ENCODE results near the gene IPCEF1.
A peak's percentile ranks its signal among the peaks of the same experiment; 100 is the strongest.
"Not testable (repeated sequence)": the region's sequence is repeated elsewhere in the genome, so short reads cannot be mapped to it uniquely, and the experiment has no call there.

Gene IPCEF1

DNA sequence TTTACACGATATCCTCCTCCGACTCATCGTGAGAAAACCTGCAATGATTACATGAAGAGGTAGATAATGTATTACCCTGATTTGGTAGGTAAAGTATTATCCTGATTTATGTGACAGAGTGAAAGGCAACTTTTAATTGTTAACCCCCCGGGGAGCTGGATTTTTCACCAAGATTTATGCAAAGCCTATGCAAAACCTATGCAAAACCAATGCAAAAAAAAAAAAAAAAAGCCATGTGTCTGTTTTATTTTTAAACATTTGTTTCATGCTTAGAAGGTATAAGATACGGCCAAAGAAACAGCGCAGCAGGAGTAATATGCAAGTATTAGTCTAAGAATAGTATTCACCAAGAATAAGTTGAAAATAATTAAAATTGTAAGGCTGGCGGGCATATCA lies 109.9 kb downstream of the IPCEF1 start:
- H3K27ac Mint-ChIP-seq = peak overlapping the region; percentile 95
- peaks cover 31% of the 10 kb centered on the region for H3K36me3 Mint-ChIP-seq
- no peak for DNase-seq
- H3K4me1 Mint-ChIP-seq = peaks cover 85% of the 10 kb centered on the region
- peak overlapping the region; percentile 92 for H3K4me3 Mint-ChIP-seq
- peaks cover 9% of the 10 kb centered on the region for H3K9me3 Mint-ChIP-seq
- H3K27me3 Mint-ChIP-seq = no peaks in the 10 kb centered on the region
- CTCF ChIA-PET = interaction anchor here (1.0 to 2.7 kb wide), 4 partner anchors 8 to 30 kb away, joined by 3 to 10 read pairs (median 4); no protein-coding TSS in a partner anchor

GRCh38 chr6:154245506-154245905 lies 111.1 kb downstream of the IPCEF1 start:
- CTCF ChIA-PET = interaction anchor here (2.9 kb wide), 1 partner anchor 13 kb away, joined by 8 read pairs; no protein-coding TSS in a partner anchor
- H3K9me3 Mint-ChIP-seq = peaks cover 9% of the 10 kb centered on the region
- peaks cover 39% of the 10 kb centered on the region for H3K36me3 Mint-ChIP-seq
- peak overlapping the region; percentile 92 for H3K4me3 Mint-ChIP-seq
- DNase-seq = no peak
- H3K27me3 Mint-ChIP-seq = no peaks in the 10 kb centered on the region
- peaks cover 85% of the 10 kb centered on the region for H3K4me1 Mint-ChIP-seq
- H3K27ac Mint-ChIP-seq = peak overlapping the region; percentile 95

DNA sequence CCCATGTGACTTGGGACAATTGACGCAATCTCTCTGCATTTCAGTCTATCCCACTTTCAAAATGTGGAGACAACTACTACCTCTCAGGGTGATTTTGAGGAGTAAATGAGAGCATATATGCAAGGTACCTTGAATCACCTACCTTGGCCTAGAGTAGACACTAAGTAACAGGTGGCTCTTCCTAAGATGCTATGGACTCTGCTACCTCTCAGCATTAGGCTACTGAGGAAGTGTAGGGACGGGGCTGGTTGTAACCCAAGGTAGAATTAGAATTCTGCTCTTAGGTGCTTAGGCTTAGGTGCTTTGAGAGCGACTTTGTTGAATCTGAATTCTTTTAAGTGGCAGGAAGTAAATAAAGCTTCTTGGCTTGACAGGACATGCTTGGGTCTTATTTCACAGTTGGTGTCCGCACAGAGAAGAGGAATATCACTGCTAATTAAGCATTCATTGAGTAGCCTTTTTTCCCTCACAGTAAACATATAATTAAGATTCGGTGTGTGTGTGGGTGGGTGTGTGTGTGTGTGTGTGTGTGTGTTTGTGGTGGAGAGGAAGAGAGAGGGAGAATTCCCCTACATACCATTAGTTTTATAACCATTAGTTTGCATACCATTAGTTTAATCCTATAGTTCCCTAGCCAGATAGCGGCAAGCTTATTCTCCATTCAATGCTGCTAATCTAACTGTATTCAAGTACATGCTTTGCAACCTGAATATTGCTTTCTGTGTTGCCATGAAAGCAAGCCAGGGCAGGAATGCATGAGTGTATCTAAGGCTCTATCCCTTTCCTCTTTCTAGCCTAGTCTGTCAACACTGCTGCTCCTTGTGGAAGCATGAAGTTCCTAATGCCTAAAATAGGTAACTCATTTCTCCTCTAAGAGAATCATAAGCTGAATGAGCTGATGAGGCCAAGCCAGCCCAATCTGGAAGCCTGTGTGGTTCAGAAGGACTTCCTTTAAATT lies 112.5 kb downstream of the IPCEF1 start:
- peak overlapping the region; percentile 72 for H3K27ac Mint-ChIP-seq
- peak overlapping the region; percentile 92 for H3K4me3 Mint-ChIP-seq
- H3K9me3 Mint-ChIP-seq = peaks cover 9% of the 10 kb centered on the region
- CTCF ChIA-PET = interaction anchor here (1.7 to 2.9 kb wide), 2 partner anchors 11 to 34 kb away, joined by 5 to 8 read pairs; no protein-coding TSS in a partner anchor
- peaks cover 40% of the 10 kb centered on the region for H3K36me3 Mint-ChIP-seq
- H3K27me3 Mint-ChIP-seq = no peaks in the 10 kb centered on the region
- no peak for DNase-seq
- H3K4me1 Mint-ChIP-seq = peaks cover 84% of the 10 kb centered on the region

DNA sequence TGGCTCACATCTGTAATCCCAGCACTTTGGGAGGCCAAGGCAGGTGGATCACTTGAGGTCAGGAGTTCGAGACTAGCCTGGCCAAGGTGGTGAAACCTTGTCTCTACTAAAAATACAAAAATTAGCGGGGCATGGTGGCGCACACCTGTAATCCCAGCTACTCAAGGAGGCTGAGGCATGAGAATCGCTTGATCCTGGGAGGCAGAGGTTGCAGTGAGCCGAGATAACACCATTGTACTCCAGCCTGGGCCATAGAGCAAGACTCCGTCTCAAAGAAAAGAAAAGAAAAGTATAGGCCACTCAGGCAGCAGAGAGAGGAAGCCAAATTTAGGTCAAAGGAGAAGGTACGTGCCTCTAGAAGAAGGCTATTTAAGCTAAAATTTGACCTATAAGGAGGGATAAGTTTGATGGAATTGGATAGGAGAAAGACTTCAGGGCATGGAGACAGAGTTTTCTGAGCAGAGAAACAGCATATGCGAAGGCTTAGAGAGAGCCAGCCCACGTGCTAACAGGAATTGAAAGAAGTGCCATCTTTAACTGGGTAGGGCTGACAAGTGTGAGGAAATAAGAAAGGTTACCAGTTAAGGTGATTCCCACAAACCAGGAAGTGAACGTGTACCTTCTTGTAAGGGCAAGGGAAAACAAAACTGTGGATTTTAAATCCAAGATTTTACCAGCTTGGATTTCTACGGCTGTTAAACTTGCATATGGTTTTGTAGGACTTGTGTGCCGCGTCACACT lies 113.8 kb downstream of the IPCEF1 start:
- CTCF ChIA-PET = interaction anchor here (0.8 kb wide), 1 partner anchor 9 kb away, joined by 4 read pairs; no protein-coding TSS in a partner anchor
- Mint-ChIP-seq H3K36me3 (peaks cover 42% of the 10 kb centered on the region), H3K4me3 (no peak overlapping the region), H3K27me3 (no peaks in the 10 kb centered on the region), H3K9me3 (peaks cover 9% of the 10 kb centered on the region), H3K27ac (peak overlapping the region; percentile 50), H3K4me1 (peaks cover 76% of the 10 kb centered on the region)
- no peak for DNase-seq

GRCh38 chr6:154241581-154241980 lies 115.0 kb downstream of the IPCEF1 start:
- Mint-ChIP-seq H3K36me3 (peaks cover 39% of the 10 kb centered on the region), H3K9me3 (peaks cover 9% of the 10 kb centered on the region), H3K4me3 (no peak overlapping the region), H3K4me1 (peaks cover 68% of the 10 kb centered on the region), H3K27ac (no peak overlapping the region), H3K27me3 (no peaks in the 10 kb centered on the region)
- CTCF ChIA-PET = interaction anchor here (0.6 kb wide), 1 partner anchor 493 kb away, joined by 3 read pairs; no protein-coding TSS in a partner anchor
- DNase-seq = no peak

DNA sequence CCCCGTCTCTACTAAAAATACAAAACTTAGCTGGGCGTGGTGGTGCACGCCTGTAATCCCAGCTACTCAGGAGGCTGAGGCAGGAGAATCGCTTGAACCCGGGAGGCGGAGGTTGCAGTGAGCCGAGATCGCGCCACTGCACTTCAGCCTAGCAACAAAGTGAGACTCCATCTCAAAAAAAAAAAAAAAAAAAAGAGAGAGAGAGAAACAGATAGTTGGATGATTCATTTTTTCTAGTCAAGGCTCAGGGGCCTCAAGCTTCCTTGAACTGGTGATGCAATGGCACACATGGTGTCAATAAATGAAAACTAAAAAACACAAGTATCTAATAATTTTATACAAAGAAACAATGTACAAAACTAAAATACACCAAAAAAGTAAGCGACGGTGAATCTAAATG lies 115.5 kb downstream of the IPCEF1 start:
- not testable (repeated sequence) for H3K27me3 Mint-ChIP-seq, H3K27ac Mint-ChIP-seq, H3K9me3 Mint-ChIP-seq, H3K4me3 Mint-ChIP-seq, DNase-seq
- CTCF ChIA-PET = interaction anchor here (0.6 to 1.5 kb wide), 2 partner anchors 85 to 493 kb away, joined by 3 read pairs; no protein-coding TSS in a partner anchor
- Mint-ChIP-seq H3K36me3 (peaks cover 37% of the 10 kb centered on the region), H3K4me1 (peaks cover 71% of the 10 kb centered on the region)

DNA sequence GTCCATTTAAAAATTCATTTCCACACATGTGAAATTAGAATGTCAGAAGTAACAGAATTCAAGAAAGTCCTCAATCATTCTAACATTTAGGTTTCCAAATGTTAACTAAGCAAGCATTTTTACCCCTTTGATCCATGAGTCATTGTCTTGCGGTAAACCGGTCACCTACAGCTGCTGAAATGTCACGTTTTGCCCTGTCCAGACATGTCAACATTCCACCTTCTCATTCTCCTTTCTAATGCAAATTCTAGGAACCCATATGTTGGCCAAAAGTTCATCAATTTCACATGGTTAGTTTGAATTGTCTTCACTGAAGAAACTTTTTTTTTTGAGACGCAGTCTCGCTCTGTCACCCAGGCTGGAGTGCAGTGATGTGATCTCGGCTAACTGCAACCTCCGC lies 117.2 kb downstream of the IPCEF1 start:
- no peak for DNase-seq
- H3K27me3 Mint-ChIP-seq = no peaks in the 10 kb centered on the region
- peaks cover 61% of the 10 kb centered on the region for H3K4me1 Mint-ChIP-seq
- no peak overlapping the region for H3K4me3 Mint-ChIP-seq
- peaks cover 9% of the 10 kb centered on the region for H3K9me3 Mint-ChIP-seq
- no peak overlapping the region for H3K27ac Mint-ChIP-seq
- CTCF ChIA-PET = interaction anchor here (1.1 kb wide), 1 partner anchor 27 kb away, joined by 4 read pairs; no protein-coding TSS in a partner anchor
- H3K36me3 Mint-ChIP-seq = peaks cover 33% of the 10 kb centered on the region

GRCh38 chr6:154238831-154239230 lies 117.8 kb downstream of the IPCEF1 start:
- peaks cover 61% of the 10 kb centered on the region for H3K4me1 Mint-ChIP-seq
- peaks cover 33% of the 10 kb centered on the region for H3K36me3 Mint-ChIP-seq
- no peak overlapping the region for H3K4me3 Mint-ChIP-seq
- H3K27me3 Mint-ChIP-seq = no peaks in the 10 kb centered on the region
- CTCF ChIA-PET = interaction anchor here (0.9 to 1.1 kb wide), 3 partner anchors 8 to 84 kb away, joined by 3 to 4 read pairs (median 3); no protein-coding TSS in a partner anchor
- no peak for DNase-seq
- H3K9me3 Mint-ChIP-seq = peaks cover 9% of the 10 kb centered on the region
- H3K27ac Mint-ChIP-seq = no peak overlapping the region

DNA sequence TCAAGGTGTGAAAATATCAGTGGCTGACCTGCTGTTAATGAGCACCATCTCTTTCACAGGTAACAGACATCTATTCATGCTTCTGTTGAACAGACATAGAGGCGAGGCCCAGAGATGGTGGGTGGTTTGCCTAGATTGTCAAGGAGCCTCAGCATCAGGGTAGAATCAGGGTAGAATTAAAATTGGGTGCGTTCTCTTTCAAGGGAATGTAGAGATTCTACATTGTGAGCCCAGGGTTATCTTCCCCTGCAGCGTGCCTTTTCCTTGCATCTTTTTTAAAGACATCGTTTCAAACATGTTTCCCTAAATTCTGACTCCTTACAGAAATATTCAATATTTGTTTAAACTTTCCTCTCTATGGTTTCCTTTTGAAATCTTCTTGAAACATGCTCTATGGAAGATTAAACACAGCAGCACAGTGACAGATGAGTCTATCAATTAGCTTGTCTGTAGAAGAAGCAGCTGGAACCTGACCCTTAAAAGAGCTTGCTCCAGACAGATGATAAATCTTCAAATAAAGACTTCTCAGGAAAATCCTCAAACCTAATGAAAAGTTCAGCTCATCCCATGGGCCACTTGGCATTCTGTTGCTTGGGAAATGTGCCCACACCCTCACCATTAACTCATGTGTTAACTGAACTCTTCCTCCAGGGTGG lies 119.8 kb downstream of the IPCEF1 start:
- no peak overlapping the region for H3K4me3 Mint-ChIP-seq
- peaks cover 59% of the 10 kb centered on the region for H3K4me1 Mint-ChIP-seq
- no peaks in the 10 kb centered on the region for H3K27me3 Mint-ChIP-seq
- no peak overlapping the region for H3K27ac Mint-ChIP-seq
- CTCF ChIA-PET = interaction anchor here (1.5 kb wide), 1 partner anchor 40 kb away, joined by 3 read pairs; no protein-coding TSS in a partner anchor
- no peaks in the 10 kb centered on the region for H3K9me3 Mint-ChIP-seq
- H3K36me3 Mint-ChIP-seq = peaks cover 19% of the 10 kb centered on the region
- no peak for DNase-seq

DNA sequence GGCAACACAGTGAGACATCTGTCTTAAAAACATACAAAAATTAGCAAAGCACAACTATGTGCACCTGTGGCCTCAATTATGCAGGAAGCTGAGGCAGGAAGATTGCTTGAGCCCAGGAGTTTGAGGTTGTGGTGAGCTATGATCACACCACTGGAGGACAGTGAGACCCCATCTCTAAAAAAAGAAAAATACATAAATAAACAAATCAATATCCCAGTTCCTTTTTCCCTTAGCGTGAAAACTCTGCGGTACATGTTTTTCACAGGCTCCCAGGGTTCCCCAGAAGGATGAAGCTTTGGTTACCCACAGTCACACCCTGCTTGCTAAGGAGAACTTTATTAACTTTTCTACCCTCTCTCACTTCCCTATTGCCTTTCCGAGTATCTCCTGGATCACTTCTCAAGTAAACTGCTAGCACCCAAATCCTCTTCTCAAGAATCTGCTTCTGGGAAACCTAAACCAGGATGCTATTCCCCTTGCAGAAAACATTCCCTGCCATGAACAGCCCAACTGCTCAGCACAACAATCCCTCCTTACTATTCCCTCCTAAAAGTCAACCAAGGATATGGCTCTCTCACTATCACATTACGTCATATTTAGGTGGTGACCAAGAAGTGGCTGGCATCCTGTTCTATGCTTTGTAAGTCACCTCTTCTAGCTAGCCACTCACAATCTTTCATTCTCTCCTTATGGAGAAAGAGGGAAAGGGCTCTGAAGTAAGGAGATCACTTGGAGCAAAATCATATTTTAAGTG lies 122.4 kb downstream of the IPCEF1 start:
- DNase-seq = no peak
- Mint-ChIP-seq H3K4me3 (no peak overlapping the region), H3K27ac (peak overlapping the region; percentile 61), H3K27me3 (no peaks in the 10 kb centered on the region), H3K4me1 (peaks cover 59% of the 10 kb centered on the region), H3K36me3 (peaks cover 18% of the 10 kb centered on the region), H3K9me3 (no peaks in the 10 kb centered on the region)
- CTCF ChIA-PET = interaction anchor here (0.6 to 1.5 kb wide), 6 partner anchors 9 to 43 kb away, joined by 3 to 4 read pairs (median 4); no protein-coding TSS in a partner anchor

GRCh38 chr6:154233383-154233782 lies 123.2 kb downstream of the IPCEF1 start:
- H3K4me1 Mint-ChIP-seq = peaks cover 61% of the 10 kb centered on the region
- H3K4me3 Mint-ChIP-seq = no peak overlapping the region
- peaks cover 22% of the 10 kb centered on the region for H3K36me3 Mint-ChIP-seq
- no peaks in the 10 kb centered on the region for H3K27me3 Mint-ChIP-seq
- H3K27ac Mint-ChIP-seq = peak overlapping the region; percentile 42
- CTCF ChIA-PET = interaction anchor here (1.1 to 1.8 kb wide), 6 partner anchors 10 to 76 kb away, joined by 3 to 8 read pairs (median 4); no protein-coding TSS in a partner anchor
- H3K9me3 Mint-ChIP-seq = no peaks in the 10 kb centered on the region
- DNase-seq = no peak

GRCh38 chr6:154232013-154232910 lies 124.3 kb downstream of the IPCEF1 start:
- peaks cover 66% of the 10 kb centered on the region for H3K4me1 Mint-ChIP-seq
- peaks cover 26% of the 10 kb centered on the region for H3K36me3 Mint-ChIP-seq
- peak overlapping the region; percentile 45 for H3K4me3 Mint-ChIP-seq
- no peaks in the 10 kb centered on the region for H3K9me3 Mint-ChIP-seq
- peak overlapping the region; percentile 81 for H3K27ac Mint-ChIP-seq
- no peak for DNase-seq
- CTCF ChIA-PET = interaction anchor here (1.1 to 1.8 kb wide), 4 partner anchors 13 to 75 kb away, joined by 3 to 8 read pairs (median 4); no protein-coding TSS in a partner anchor
- no peaks in the 10 kb centered on the region for H3K27me3 Mint-ChIP-seq
